HepG2 (cell line): Measurements from ENCODE around the gene WIPF2. TPM values are rescaled to one million over a fixed set of nuclear protein-coding genes. Genes with fewer than 3 reads are reported as not detected.

Source experiments
- ATAC-seq: fragments of 200-7000 bp; cut with Tn5 transposase; 3 replicates; pipeline ENCODE4 v1.9.1; 2020; ENCODE audit warnings: mild to moderate bottlenecking, moderate library complexity
- BruUV-seq: library from RNA; stranded (reverse); fragments of 400-500 nt; replicated peaks from 2 replicates; lab custom pipeline; 2021; lab: Mats Ljungman, UMichigan
- CTCF ChIA-PET: fragments of 300-600 bp; formaldehyde crosslinking; extraction: SDS; loops from one replicate; lab custom pipeline; 2021; ENCODE audit warnings: low total read pairs, inconsistent platforms, low intra/inter-chr PET ratio; lab: Yijun Ruan, JAX
- POLR2A ChIA-PET: fragments of 350-600 bp; sonication (Branson Sonifier 250); formaldehyde crosslinking; loops from one replicate; lab custom pipeline; 2020; ENCODE audit warnings: antibody characterized with exemption, inconsistent platforms; lab: Yijun Ruan, JAX
- DNase-seq: peaks from one replicate; pipeline ENCODE4 v3.0.0-alpha.2; 2015; ENCODE audit warnings: low spot score
- FAIRE-seq: peaks from 3 replicates; lab custom pipeline; 2011; peaks lifted over from hg19 to GRCh38; lab: Jason Lieb, UNC
- H2AFZ ChIP-seq: one replicate; pipeline ENCODE4 v1.6.1; 2011; ENCODE audit warnings: low read length, inconsistent platforms
- H3K27ac ChIP-seq: fragments of 300-600 bp; 3 replicates; pipeline ENCODE4 v1.8.0; 2011; ENCODE audit warnings: mixed run types, mild to moderate bottlenecking, mixed read lengths, low read length, inconsistent platforms; ENCODE audit not compliant: insufficient read depth; ENCODE audit errors: extremely low read length
- H3K27me3 ChIP-seq, 2 experiments: fragments of 200-600 bp in 1 of 2; 2 replicates in 1 of 2; 3 replicates in 1 of 2; pipeline versions ENCODE4 v1.6.0 to v1.8.0; 2011; ENCODE audit warnings: low read length in 2 of 2, mild to moderate bottlenecking in 2 of 2, moderate library complexity in 2 of 2, inconsistent platforms in 1 of 2; ENCODE audit not compliant: insufficient read depth in 2 of 2, control insufficient read depth in 1 of 2
- H3K36me3 ChIP-seq, 2 experiments: fragments of 200-600 bp in 1 of 2; replicated peaks in 1 of 2; 2 replicates in 1 of 2; 3 replicates in 1 of 2; pipeline versions ENCODE4 v1.5.1 to v1.8.0; 2011; ENCODE audit warnings: low read length in 2 of 2, inconsistent platforms in 1 of 2; ENCODE audit not compliant: insufficient read depth in 2 of 2, control insufficient read depth in 1 of 2
- H3K4me1 ChIP-seq: 2 replicates; pipeline ENCODE4 v1.5.1; 2012; ENCODE audit warnings: low read length, inconsistent platforms; ENCODE audit not compliant: insufficient read depth
- H3K4me2 ChIP-seq: 2 replicates; pipeline ENCODE4 v1.6.0; 2011; ENCODE audit warnings: low read depth, low read length, inconsistent platforms
- H3K4me3 ChIP-seq, 3 experiments: fragments of 200-600 bp in 1 of 3; sonication (generic), shearing (Covaris generic) in 1 of 3; replicated peaks in 1 of 3; 2 replicates each; pipeline ENCODE4 v1.5.1; 2011 to 2016; ENCODE audit warnings: low read length in 3 of 3, inconsistent platforms in 2 of 3, low read depth in 2 of 3, mild to moderate bottlenecking in 2 of 3, control low read depth in 1 of 3, mixed read lengths in 1 of 3; ENCODE audit not compliant: insufficient read depth in 1 of 3
- H3K79me2 ChIP-seq: one replicate; pipeline ENCODE4 v1.6.1; 2011; ENCODE audit warnings: low read length, inconsistent platforms; ENCODE audit not compliant: insufficient read depth
- H3K9ac ChIP-seq: 2 replicates; pipeline ENCODE4 v1.6.0; 2011; ENCODE audit warnings: mild to moderate bottlenecking, low read depth, low read length, inconsistent platforms; ENCODE audit not compliant: insufficient read depth
- H3K9me3 ChIP-seq: 2 replicates; pipeline ENCODE4 v1.5.1; 2012; ENCODE audit warnings: mild to moderate bottlenecking, low read length
- H4K20me1 ChIP-seq: 2 replicates; pipeline ENCODE4 v1.6.0; 2011; ENCODE audit warnings: inconsistent platforms, mild to moderate bottlenecking, low read length, moderate library complexity; ENCODE audit not compliant: insufficient read depth
- CTCF ChIP-seq: sonication (generic); formaldehyde crosslinking; IDR thresholded peaks from 2 replicates; pipeline ENCODE4 v1.5.0; 2020; ENCODE audit warnings: mild to moderate bottlenecking, missing genetic modification reagents, moderate library complexity
- HNF4G ChIP-seq, 2 experiments: sonication (generic) in 1 of 2; formaldehyde crosslinking in 1 of 2; IDR thresholded peaks; 2 replicates each; pipeline versions ENCODE4 v1.4.0 to v1.6.1; 2011 to 2020; ENCODE audit warnings: borderline replicate concordance in 2 of 2, low read depth in 2 of 2, mild to moderate bottlenecking in 2 of 2, low read length in 1 of 2, missing genetic modification reagents in 1 of 2, moderate library complexity in 1 of 2
- HNRNPLL ChIP-seq: fragments of 200-400 bp; formaldehyde crosslinking; IDR thresholded peaks from 2 replicates; pipeline ENCODE4 v1.6.1; 2017; ENCODE audit warnings: mild to moderate bottlenecking, low read depth, low read length; ENCODE audit not compliant: poor library complexity, severe bottlenecking
- NKX3-1 ChIP-seq: sonication (generic); formaldehyde crosslinking; IDR thresholded peaks from 2 replicates; pipeline ENCODE4 v1.5.0; 2020; ENCODE audit warnings: missing genetic modification reagents
- RAD51 ChIP-seq: fragments of 450-650 bp; IDR thresholded peaks from 2 replicates; pipeline ENCODE4 v1.6.1; 2016; ENCODE audit warnings: borderline replicate concordance
- REL ChIP-seq: sonication (generic); formaldehyde crosslinking; conservative IDR thresholded peaks from 2 replicates; pipeline ENCODE4 v1.8.0; 2022; ENCODE audit warnings: mild to moderate bottlenecking, missing genetic modification reagents, moderate library complexity
- SAFB2 ChIP-seq: sonication (generic); formaldehyde crosslinking; IDR thresholded peaks from 2 replicates; pipeline ENCODE4 v1.5.1; 2020; ENCODE audit warnings: missing genetic modification reagents, low read depth, mild to moderate bottlenecking, borderline replicate concordance
- SNRNP70 ChIP-seq: fragments of 200-400 bp; formaldehyde crosslinking; IDR thresholded peaks from 2 replicates; pipeline ENCODE4 v1.6.1; 2017; ENCODE audit warnings: mild to moderate bottlenecking, low read depth, low read length, moderate library complexity
- TEAD2 ChIP-seq: sonication (generic); formaldehyde crosslinking; IDR thresholded peaks from 2 replicates; pipeline ENCODE4 v1.9.0; 2021; ENCODE audit warnings: missing genetic modification reagents
- THAP8 ChIP-seq: sonication (generic); formaldehyde crosslinking; IDR thresholded peaks from 2 replicates; pipeline ENCODE4 v1.5.1; 2020; ENCODE audit warnings: missing genetic modification reagents, mild to moderate bottlenecking, borderline replicate concordance
- ZFP36L1 ChIP-seq: sonication (generic); formaldehyde crosslinking; IDR thresholded peaks from 2 replicates; pipeline ENCODE4 v1.8.0; 2022; ENCODE audit warnings: mild to moderate bottlenecking, missing genetic modification reagents, moderate library complexity
- ZNF136 ChIP-seq: sonication (generic); formaldehyde crosslinking; IDR thresholded peaks from 2 replicates; pipeline ENCODE4 v1.8.1; 2022; ENCODE audit warnings: low read depth, mild to moderate bottlenecking, moderate library complexity, missing genetic modification reagents
- ZNF225 ChIP-seq: sonication (generic); formaldehyde crosslinking; IDR thresholded peaks from 2 replicates; pipeline ENCODE4 v1.4.0; 2020; ENCODE audit warnings: mild to moderate bottlenecking, missing genetic modification reagents
- ZNF24 ChIP-seq: fragments of 450-650 bp; IDR thresholded peaks from 2 replicates; pipeline ENCODE4 v1.6.1; 2017; ENCODE audit warnings: antibody characterized with exemption, mild to moderate bottlenecking
- ZNF616 ChIP-seq: sonication (generic); formaldehyde crosslinking; IDR thresholded peaks from 2 replicates; pipeline ENCODE4 v1.5.0; 2020; ENCODE audit warnings: low read depth, mild to moderate bottlenecking, missing genetic modification reagents
- ZNF672 ChIP-seq: sonication (generic); formaldehyde crosslinking; IDR thresholded peaks from 2 replicates; pipeline ENCODE4 v1.8.1; 2022; ENCODE audit warnings: missing genetic modification reagents
- ZNF780A ChIP-seq: sonication (generic); formaldehyde crosslinking; IDR thresholded peaks from 2 replicates; pipeline ENCODE4 v1.8.0; 2022; ENCODE audit warnings: mild to moderate bottlenecking, missing genetic modification reagents, moderate library complexity
- ZNF782 ChIP-seq: sonication (generic); formaldehyde crosslinking; IDR thresholded peaks from 2 replicates; pipeline ENCODE4 v1.4.0; 2020; ENCODE audit warnings: missing genetic modification reagents, mild to moderate bottlenecking, borderline replicate concordance
- WGBS: methylation state at CpG from one replicate; pipeline ENCODE4 v1.1.6; 2017; ENCODE audit warnings: low lambda C conversion rate; 5-methylcytosine and 5-hydroxymethylcytosine counted together
- in situ Hi-C: cut with HindIII; loops from 2 replicates; pipeline ENCODE4 v1.10.0; 2017; ENCODE audit warnings: low pct_unique_long_range_greater_than_20kb; ENCODE audit not compliant: extremely low pct_ligation_motif_present
- intact Hi-C: fragments of 100-400 bp; cut with micrococcal nuclease; formaldehyde crosslinking; loops from one replicate; pipeline ENCODE4 v1.10.0; 2022; ENCODE audit not compliant: unreplicated experiment
- polyA plus RNA-seq, 8 experiments: library from polyadenylated mRNA; depleted of rRNA in 3 of 8; stranded (reverse) in 7 of 8; unstranded in 1 of 8; fragments of >200 nt; fragmentation: Illumina TruSeq in 4 of 8; extraction: Trizol in 4 of 8; gene quantifications; 2 replicates each; pipeline versions ENCODE4 v1.2.1 to v1.2.3, GENCODE V29; 2011 to 2016; ENCODE audit warnings: low read depth in 4 of 8, missing spikeins in 1 of 8, mixed read lengths in 1 of 8; ENCODE audit not compliant: insufficient read depth in 1 of 8
- total RNA-seq, 5 experiments: library from RNA; depleted of rRNA; stranded (reverse); fragments of >200 nt; fragmentation: Illumina TruSeq; extraction: Trizol; gene quantifications; 2 replicates each; pipeline ENCODE4 v1.2.3, GENCODE V29; 2016; ENCODE audit warnings: low read depth in 1 of 5
- TF ChIP-seq, protein P1 (sequence below): sonication (generic); formaldehyde crosslinking; IDR thresholded peaks from 2 replicates; pipeline ENCODE4 v1.4.0; 2020; ENCODE audit warnings: mild to moderate bottlenecking, low read depth, missing genetic modification reagents
- TF ChIP-seq, protein P2 (sequence below): IDR thresholded peaks from 2 replicates; pipeline ENCODE4 v1.6.1; 2016; ENCODE audit warnings: missing compliant biosample characterization, missing genetic modification reagents, borderline replicate concordance

WIPF2 gene
- total and polyA plus RNA-seq, 2 of the 13 experiments (the other 11 are each of a cell fraction or from before 2014, with no cell fraction given): 7.2 to 10.8 TPM

GRCh38 chr17:40297511-40297910 lies 78.4 kb downstream of the WIPF2 start (continued):
- TF ChIP-seq ZNF225 (no peak), HNRNPLL (no peak), SAFB2 (CRISPR knock-in tag) (no peak), ZNF24 (no peak), ZNF782 (CRISPR knock-in tag) (no peak), ZNF616 (CRISPR knock-in tag) (no peak), HNF4G (IDR thresholded peaks at IDR 0.05; ENCODE audit: borderline replicate concordance, low read depth, low read length) (no peak), HNF4G (CRISPR knock-in tag; IDR thresholded peaks at IDR 0.05; ENCODE audit: borderline replicate concordance, low read depth) (no peak), NKX3-1 (CRISPR knock-in tag) (no peak), ZNF136 (no peak)
- TF ChIP-seq, protein P1, sequence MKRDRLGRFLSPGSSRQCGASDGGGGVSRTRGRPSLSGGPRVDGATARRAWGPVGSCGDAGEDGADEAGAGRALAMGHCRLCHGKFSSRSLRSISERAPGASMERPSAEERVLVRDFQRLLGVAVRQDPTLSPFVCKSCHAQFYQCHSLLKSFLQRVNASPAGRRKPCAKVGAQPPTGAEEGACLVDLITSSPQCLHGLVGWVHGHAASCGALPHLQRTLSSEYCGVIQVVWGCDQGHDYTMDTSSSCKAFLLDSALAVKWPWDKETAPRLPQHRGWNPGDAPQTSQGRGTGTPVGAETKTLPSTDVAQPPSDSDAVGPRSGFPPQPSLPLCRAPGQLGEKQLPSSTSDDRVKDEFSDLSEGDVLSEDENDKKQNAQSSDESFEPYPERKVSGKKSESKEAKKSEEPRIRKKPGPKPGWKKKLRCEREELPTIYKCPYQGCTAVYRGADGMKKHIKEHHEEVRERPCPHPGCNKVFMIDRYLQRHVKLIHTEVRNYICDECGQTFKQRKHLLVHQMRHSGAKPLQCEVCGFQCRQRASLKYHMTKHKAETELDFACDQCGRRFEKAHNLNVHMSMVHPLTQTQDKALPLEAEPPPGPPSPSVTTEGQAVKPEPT: no peak

DNA sequence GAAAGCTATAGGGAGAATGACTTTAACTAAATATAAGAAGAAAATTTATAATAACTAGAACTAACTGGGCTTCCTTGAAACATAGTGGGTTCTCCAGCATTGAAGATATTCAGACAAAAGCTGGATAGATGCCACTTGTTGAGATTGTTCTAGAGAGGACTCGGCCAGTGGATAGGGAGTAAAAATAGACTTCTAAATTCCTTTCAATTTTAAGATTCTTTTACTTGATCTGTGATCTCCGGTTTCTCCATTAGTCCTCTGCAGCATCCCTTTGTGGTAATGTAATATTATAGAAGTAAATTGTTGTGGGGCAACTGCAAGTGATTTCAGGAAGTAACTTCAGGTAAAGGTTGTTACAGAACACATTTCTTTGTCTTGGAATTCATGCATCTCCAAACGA lies 79.6 kb downstream of the WIPF2 start:
- WGBS: 94% methylated on average over 3 of the region's 3 CpGs
- no peak for FAIRE-seq
- no peak for TF ChIP-seq REL
- TF ChIP-seq CTCF (CRISPR knock-in tag): no peak
- TF ChIP-seq ZFP36L1: no peak
- TF ChIP-seq TEAD2 (CRISPR knock-in tag): no peak
- TF ChIP-seq ZNF672 (CRISPR knock-in tag): no peak
- no peak for TF ChIP-seq ZNF780A (CRISPR knock-in tag)
- TF ChIP-seq THAP8 (CRISPR knock-in tag): no peak
- TF ChIP-seq, protein P2, sequence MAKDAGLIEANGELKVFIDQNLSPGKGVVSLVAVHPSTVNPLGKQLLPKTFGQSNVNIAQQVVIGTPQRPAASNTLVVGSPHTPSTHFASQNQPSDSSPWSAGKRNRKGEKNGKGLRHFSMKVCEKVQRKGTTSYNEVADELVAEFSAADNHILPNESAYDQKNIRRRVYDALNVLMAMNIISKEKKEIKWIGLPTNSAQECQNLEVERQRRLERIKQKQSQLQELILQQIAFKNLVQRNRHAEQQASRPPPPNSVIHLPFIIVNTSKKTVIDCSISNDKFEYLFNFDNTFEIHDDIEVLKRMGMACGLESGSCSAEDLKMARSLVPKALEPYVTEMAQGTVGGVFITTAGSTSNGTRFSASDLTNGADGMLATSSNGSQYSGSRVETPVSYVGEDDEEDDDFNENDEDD (CRISPR knock-in tag): no peak
- TF ChIP-seq SNRNP70: no peak
- TF ChIP-seq RAD51: no peak

More for the DNA sequence above, 79.6 kb downstream of the WIPF2 start:
- Histone ChIP-seq H3K27ac (no peak overlapping the region), H3K27me3 (no peaks in the 10 kb centered on the region), H4K20me1 (no peaks in the 10 kb centered on the region), H3K9me3 (no peaks in the 10 kb centered on the region), H3K4me1 (no peaks in the 10 kb centered on the region), H3K4me2 (no peak overlapping the region), H3K36me3 (peaks cover 16 to 85% of the 10 kb centered on the region in 2 experiments), H3K4me3 (no peak overlapping the region), H2AFZ (no peak overlapping the region), H3K9ac (no peak overlapping the region), H3K79me2 (no peaks in the 10 kb centered on the region)
- BruUV-seq: no TSS peak
- ChIA-PET POLR2A (interaction anchor here (1.6 kb wide), 1 partner anchor 57 kb away, joined by 3 read pairs; no protein-coding TSS in a partner anchor), CTCF (no interaction called here)
- ATAC-seq (no peak), DNase-seq (no peak)
- in situ Hi-C loops (no loop called here), intact Hi-C loops (no loop called here)
